ENCODE measurements around the gene PSG6. TPM values are rescaled to one million over a fixed set of nuclear protein-coding genes. Genes with fewer than 3 reads are reported as not detected.

The PSG6 gene
- total RNA-seq, 1 donor from 2014 or later, result not detected

Other genes starting within 250 kb of the PSG6 start
- not detected for gene PSG3, start 177.4 kb downstream of the PSG6 start, total RNA-seq
- not detected for gene PSG8, start 152.2 kb downstream of the PSG6 start, total RNA-seq
- gene PSG1, start 38.2 kb downstream of the PSG6 start, total RNA-seq, result not detected
- gene PSG7, start 19.3 kb upstream of the PSG6 start, total RNA-seq, result not detected
- not detected for gene PSG11, start 108.6 kb upstream of the PSG6 start, total RNA-seq
- gene PSG2, start 164.8 kb upstream of the PSG6 start, total RNA-seq, result not detected